Astrocyte of the spinal cord (primary cell): ENCODE data around the gene RPS24.

Source experiments
- DNase-seq: peaks from one replicate; pipeline ENCODE4 v3.0.0; 2011; ENCODE audit warnings: low read depth, low spot score
- H3K4me3 ChIP-seq: 2 replicates; pipeline ENCODE4 v1.5.1; 2011; ENCODE audit warnings: low read depth, mild to moderate bottlenecking, low read length, moderate library complexity
- in situ Hi-C: cut with HindIII; loops from 2 replicates; pipeline ENCODE4 v1.10.0; 2017; ENCODE audit warnings: low sequenced_read_pairs
- TF ChIP-seq, protein P1 (sequence below): IDR thresholded peaks from 2 replicates; pipeline ENCODE4 v1.5.1; 2012; ENCODE audit warnings: low read depth, mild to moderate bottlenecking, low read length, inconsistent platforms

Gene RPS24

DNA sequence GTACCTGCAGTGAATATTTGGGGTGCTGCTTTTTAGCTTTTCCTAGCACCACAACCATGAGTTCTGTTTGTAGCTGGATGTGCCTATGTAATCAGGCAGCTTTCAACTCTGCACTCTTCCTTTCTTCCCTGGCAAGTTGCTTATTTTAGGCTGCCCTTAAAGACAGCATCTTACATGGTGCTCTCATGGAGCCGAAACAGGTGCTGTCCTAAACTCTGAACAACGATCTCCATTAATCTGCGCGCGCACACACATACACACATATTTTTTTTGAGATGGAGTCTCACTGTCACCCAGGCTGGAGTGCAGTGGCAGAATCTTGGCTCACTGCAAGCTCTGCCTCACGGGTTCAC is 9.1 kb downstream of the RPS24 start:
- DNase-seq: no peak
- TF ChIP-seq, protein P1, sequence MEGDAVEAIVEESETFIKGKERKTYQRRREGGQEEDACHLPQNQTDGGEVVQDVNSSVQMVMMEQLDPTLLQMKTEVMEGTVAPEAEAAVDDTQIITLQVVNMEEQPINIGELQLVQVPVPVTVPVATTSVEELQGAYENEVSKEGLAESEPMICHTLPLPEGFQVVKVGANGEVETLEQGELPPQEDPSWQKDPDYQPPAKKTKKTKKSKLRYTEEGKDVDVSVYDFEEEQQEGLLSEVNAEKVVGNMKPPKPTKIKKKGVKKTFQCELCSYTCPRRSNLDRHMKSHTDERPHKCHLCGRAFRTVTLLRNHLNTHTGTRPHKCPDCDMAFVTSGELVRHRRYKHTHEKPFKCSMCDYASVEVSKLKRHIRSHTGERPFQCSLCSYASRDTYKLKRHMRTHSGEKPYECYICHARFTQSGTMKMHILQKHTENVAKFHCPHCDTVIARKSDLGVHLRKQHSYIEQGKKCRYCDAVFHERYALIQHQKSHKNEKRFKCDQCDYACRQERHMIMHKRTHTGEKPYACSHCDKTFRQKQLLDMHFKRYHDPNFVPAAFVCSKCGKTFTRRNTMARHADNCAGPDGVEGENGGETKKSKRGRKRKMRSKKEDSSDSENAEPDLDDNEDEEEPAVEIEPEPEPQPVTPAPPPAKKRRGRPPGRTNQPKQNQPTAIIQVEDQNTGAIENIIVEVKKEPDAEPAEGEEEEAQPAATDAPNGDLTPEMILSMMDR: no peak
- in situ Hi-C loops: no loop called here
- no peak overlapping the region for H3K4me3 ChIP-seq

DNA sequence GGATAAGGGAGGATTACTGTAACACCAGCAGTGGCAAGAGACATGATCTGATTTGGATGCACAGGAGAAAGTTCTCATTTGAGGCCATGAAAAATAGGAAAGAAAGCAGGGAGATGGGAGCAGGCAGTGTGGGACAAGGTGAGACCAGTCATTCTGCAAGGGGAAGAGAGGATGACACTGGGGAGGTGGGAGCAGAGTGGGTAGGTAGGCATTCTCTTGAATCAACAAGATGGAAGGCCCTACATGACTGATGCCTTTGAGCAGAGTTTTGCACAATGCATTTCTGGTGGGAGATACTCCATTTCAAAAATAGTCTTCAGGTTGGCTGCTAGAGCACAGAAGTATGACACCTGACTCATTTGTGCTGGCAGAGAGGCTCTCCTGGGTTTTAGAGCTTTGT is 10.5 kb downstream of the RPS24 start:
- TF ChIP-seq, protein P1: no peak
- no peak for DNase-seq
- H3K4me3 ChIP-seq: no peak overlapping the region
- in situ Hi-C loops: no loop called here

DNA sequence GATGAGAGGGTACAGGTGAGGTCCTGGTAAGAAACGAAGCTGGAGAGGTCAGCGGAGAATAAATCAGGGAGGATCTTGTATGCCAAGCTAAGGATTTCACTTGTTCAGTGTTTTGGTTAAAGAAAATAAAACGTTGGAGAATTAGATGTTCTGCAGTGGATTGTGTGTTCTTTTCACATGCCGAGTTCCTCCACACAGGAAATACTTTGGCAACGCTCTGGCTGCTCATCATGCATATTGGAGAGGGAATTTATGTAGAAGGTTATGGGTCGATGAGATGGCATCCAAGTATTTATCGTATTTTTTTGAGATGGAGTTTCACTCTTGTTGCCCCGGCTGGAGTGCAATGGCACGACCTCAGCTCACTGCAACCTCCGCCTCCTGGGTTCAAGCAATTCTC is 11.0 kb downstream of the RPS24 start:
- no peak overlapping the region for H3K4me3 ChIP-seq
- in situ Hi-C loops: no loop called here
- DNase-seq: peak; percentile 4
- TF ChIP-seq, protein P1: no peak

DNA sequence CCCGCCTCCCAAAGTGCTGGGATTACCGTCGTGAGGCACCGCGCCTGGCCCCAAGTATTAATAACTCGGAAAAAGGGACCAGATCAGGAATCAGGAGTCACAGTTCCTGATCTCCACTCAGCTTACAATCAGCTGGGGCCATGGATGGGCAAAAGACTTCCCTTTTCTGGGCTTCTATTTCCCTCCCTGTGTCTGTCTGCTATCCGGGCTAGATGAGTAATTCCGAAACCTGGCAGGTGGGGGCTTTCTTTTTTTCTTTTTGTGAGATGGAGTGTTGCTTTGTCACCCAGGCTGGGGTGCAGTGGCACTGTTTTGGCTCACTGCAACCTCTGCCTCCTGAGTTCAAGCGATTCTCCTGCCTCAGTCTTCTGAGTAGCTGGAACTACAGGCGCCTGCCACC is 11.6 kb downstream of the RPS24 start:
- in situ Hi-C loops: no loop called here
- DNase-seq: no peak
- no peak overlapping the region for H3K4me3 ChIP-seq
- TF ChIP-seq, protein P1: no peak

DNA sequence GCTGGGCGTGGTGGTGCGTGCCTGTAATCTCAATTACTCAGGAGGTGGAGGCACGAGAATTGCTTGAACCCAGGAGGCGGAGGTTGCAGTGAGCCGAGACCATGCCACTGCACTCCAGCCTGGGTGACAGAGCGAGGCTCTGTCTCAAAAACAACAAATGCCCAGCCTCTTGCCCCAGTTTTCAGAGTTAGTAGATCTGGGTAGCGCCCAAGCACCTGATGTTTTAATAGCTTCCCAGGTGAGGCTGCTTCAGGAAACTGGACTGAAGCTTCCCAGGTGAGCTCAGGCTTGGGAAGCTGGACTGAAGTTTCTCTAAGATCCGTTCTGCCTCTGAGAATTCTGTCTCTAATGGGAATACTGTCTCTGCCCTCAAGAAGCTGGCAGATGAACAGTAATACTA is 12.2 kb downstream of the RPS24 start:
- H3K4me3 ChIP-seq: no peak overlapping the region
- in situ Hi-C loops: no loop called here
- TF ChIP-seq, protein P1: no peak
- DNase-seq: no peak

DNA sequence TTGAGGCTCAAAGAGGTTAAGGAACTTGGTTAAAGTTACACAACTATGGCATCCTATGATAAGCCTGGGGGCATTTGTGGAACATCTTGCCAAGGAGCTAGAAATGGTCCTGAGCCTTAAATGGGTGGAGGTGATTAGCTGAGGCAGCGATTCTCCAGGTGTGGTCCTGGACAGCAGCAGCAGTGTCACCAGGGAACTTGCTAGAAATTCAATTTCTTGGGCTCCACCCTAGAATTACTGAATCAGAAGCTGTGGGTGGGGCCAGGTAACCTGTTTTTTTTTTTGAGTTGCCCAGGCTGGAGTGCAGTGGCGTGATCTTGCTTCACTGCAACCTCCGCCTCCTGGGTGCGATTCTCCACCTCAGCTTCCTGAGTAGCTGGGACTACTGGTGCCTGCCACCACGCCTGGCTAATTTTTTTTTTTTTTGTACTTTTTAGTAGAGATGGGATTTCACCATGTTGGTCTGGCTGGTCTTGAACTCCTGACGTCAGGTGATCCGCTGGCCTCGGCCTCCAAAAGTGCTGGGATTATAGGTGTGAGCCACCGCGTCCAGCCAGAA is 13.1 kb downstream of the RPS24 start:
- TF ChIP-seq, protein P1: no peak
- DNase-seq: no peak
- in situ Hi-C loops: no loop called here
- no peak overlapping the region for H3K4me3 ChIP-seq
